Activated gamma-delta T cell (primary cell): ENCODE measurements around the gene WNT3.

Experiments
- DNase-seq: peaks from one replicate; lab custom pipeline; 2025; lab: John Stamatoyannopoulos, UW

The WNT3 gene

GRCh38 chr17:46732160-46732559 is 86.3 kb downstream of the WNT3 start:
- DNase-seq: no peak

- DNase-seq: no peak
Measured at GRCh38 chr17:46730679-46731078, 87.8 kb downstream of the WNT3 start.

- no peak for DNase-seq
Measured at GRCh38 chr17:46730026-46730425, 88.5 kb downstream of the WNT3 start.

- no peak for DNase-seq
Measured at GRCh38 chr17:46727572-46728348, 90.7 kb downstream of the WNT3 start.

GRCh38 chr17:46726206-46726605 is 92.3 kb downstream of the WNT3 start:
- no peak for DNase-seq

- no peak for DNase-seq
Measured at GRCh38 chr17:46722662-46723285, 95.7 kb downstream of the WNT3 start.

GRCh38 chr17:46720408-46720807 is 98.1 kb downstream of the WNT3 start:
- no peak for DNase-seq

- no peak for DNase-seq
Measured at GRCh38 chr17:46719891-46720290, 98.6 kb downstream of the WNT3 start.

GRCh38 chr17:46717999-46718398 is 100.5 kb downstream of the WNT3 start:
- DNase-seq: no peak
